RWPE2 (cell line): ENCODE data around the gene RPUSD4.

Experiments
- ATAC-seq: fragments of 200-7000 bp; cut with Tn5 transposase; 3 replicates; pipeline ENCODE4 v1.9.1; 2021; ENCODE audit warnings: low read depth
- DNase-seq: peaks from one replicate; pipeline ENCODE4 v3.0.0-alpha.2; 2020; ENCODE audit warnings: low spot score
- H3K27ac ChIP-seq: fragments of 450-650 bp; 2 replicates; pipeline ENCODE4 v1.5.1; 2017; ENCODE audit warnings: mild to moderate bottlenecking; ENCODE audit not compliant: poor library complexity, severe bottlenecking
- H3K27me3 ChIP-seq: fragments of 250-450 bp; sonication (Bioruptor Pico); 2 replicates; pipeline ENCODE4 v1.5.1; 2021; ENCODE audit warnings: mild to moderate bottlenecking, moderate library complexity; ENCODE audit not compliant: insufficient read depth, poor library complexity, severe bottlenecking
- H3K36me3 ChIP-seq: fragments of 250-450 bp; sonication (Bioruptor Pico); 2 replicates; pipeline ENCODE4 v1.5.1; 2020; ENCODE audit warnings: low read depth, mild to moderate bottlenecking, moderate library complexity
- H3K4me1 ChIP-seq: fragments of 250-450 bp; sonication (Bioruptor Pico); 2 replicates; pipeline ENCODE4 v1.5.1; 2021; ENCODE audit warnings: mild to moderate bottlenecking, moderate library complexity; ENCODE audit not compliant: insufficient read depth, poor library complexity, severe bottlenecking
- H3K4me3 ChIP-seq: fragments of 250-450 bp; sonication (Bioruptor Pico); 2 replicates; pipeline ENCODE4 v1.5.1; 2021; ENCODE audit warnings: mild to moderate bottlenecking, moderate library complexity; ENCODE audit not compliant: severe bottlenecking
- H3K9me3 ChIP-seq: fragments of 250-450 bp; sonication (Bioruptor Pico); 2 replicates; pipeline ENCODE4 v1.5.1; 2021; ENCODE audit warnings: mild to moderate bottlenecking, moderate library complexity; ENCODE audit not compliant: severe bottlenecking
- TF ChIP-seq, protein P1 (sequence below): fragments of 450-650 bp; IDR thresholded peaks from one replicate; pipeline ENCODE4 v1.5.1; 2017; ENCODE audit warnings: mild to moderate bottlenecking, moderate library complexity; ENCODE audit not compliant: poor library complexity, severe bottlenecking

Gene RPUSD4

DNA sequence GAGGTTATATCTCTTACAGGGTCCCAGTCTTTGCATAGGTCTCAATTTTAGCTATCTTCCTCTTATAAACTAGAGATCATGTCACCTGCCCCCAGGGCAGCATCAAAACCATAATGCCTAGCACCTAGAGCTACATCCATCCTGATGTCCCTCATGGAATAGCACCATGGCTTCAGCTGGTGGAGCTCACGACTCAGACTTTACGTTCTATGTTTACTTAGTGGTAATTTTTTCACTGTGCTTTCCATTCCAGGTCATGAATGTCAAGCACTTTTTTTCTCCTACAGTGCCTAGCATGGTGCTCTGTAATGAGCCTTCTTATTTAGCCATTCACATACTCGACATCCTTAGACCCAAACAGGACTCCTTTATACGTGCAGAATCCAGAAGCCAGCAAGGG, 58.4 kb downstream of the RPUSD4 start:
- DNase-seq (no peak), ATAC-seq (no peak)
- Histone ChIP-seq H3K4me3 (no peak overlapping the region), H3K9me3 (no peaks in the 10 kb centered on the region), H3K27ac (no peak overlapping the region), H3K36me3 (no peaks in the 10 kb centered on the region), H3K27me3 (no peaks in the 10 kb centered on the region), H3K4me1 (no peaks in the 10 kb centered on the region)
- TF ChIP-seq, protein P1, sequence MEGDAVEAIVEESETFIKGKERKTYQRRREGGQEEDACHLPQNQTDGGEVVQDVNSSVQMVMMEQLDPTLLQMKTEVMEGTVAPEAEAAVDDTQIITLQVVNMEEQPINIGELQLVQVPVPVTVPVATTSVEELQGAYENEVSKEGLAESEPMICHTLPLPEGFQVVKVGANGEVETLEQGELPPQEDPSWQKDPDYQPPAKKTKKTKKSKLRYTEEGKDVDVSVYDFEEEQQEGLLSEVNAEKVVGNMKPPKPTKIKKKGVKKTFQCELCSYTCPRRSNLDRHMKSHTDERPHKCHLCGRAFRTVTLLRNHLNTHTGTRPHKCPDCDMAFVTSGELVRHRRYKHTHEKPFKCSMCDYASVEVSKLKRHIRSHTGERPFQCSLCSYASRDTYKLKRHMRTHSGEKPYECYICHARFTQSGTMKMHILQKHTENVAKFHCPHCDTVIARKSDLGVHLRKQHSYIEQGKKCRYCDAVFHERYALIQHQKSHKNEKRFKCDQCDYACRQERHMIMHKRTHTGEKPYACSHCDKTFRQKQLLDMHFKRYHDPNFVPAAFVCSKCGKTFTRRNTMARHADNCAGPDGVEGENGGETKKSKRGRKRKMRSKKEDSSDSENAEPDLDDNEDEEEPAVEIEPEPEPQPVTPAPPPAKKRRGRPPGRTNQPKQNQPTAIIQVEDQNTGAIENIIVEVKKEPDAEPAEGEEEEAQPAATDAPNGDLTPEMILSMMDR = no peak

DNA sequence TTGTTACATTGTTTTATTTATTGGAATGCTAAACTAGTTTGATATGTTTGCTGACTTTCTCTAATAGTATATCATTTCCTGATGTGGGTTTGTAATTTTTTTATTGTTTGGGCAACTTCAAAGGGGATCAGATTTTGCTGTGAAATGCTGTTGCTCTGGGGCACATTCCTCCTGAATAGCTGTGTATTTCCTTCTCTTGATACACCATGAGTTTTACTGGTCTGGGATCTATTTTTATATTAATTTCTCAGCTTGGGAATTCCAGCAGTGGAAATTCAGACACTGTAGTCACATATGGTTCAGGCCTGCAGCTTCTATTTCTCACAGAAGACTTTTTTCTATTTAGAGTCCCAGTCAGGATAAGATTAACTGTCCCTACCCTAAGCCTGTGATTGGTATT, 58.9 kb downstream of the RPUSD4 start:
- Histone ChIP-seq H3K4me3 (no peak overlapping the region), H3K27me3 (no peaks in the 10 kb centered on the region), H3K9me3 (no peaks in the 10 kb centered on the region), H3K4me1 (no peaks in the 10 kb centered on the region), H3K36me3 (no peaks in the 10 kb centered on the region), H3K27ac (no peak overlapping the region)
- DNase-seq (no peak), ATAC-seq (no peak)
- TF ChIP-seq, protein P1 = no peak

DNA sequence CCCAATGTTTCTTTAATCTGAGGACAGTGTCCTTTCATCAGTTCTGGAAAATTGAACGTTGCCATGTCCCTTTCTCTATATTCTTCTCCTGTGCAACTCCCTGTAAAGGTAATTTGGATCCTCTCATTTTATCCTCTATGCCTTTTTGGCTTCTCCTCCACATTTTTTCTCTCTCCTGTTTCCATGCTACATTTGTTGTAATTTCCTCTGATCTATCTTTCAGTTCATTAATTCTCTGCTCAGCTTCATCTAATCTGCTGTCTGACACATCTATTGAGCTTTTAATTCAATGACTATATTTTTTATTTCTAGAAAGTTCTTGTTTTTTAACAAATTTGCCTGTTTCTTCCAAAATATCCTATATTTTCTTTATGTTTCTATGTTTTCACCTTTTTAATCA, 59.3 kb downstream of the RPUSD4 start:
- no peaks in the 10 kb centered on the region for H3K9me3 ChIP-seq
- H3K4me3 ChIP-seq = no peak overlapping the region
- no peaks in the 10 kb centered on the region for H3K4me1 ChIP-seq
- no peak overlapping the region for H3K27ac ChIP-seq
- TF ChIP-seq, protein P1 = no peak
- DNase-seq (no peak), ATAC-seq (no peak)
- no peaks in the 10 kb centered on the region for H3K27me3 ChIP-seq
- H3K36me3 ChIP-seq = no peaks in the 10 kb centered on the region
